Dermis blood vessel endothelial cell (primary cell): ENCODE data around the gene ECT2. TPM values are rescaled to one million over a fixed set of nuclear protein-coding genes. Genes with fewer than 3 reads are reported as not detected.
"Not testable (repeated sequence)": the region's sequence is repeated elsewhere in the genome, so short reads cannot be mapped to it uniquely, and the experiment has no call there.

ENCODE experiments used
- DNase-seq: peaks from one replicate; pipeline ENCODE4 v3.0.0; 2010
- total RNA-seq: library from RNA; depleted of rRNA; stranded (reverse); fragments of >200 nt; gene quantifications from 2 replicates; pipeline ENCODE4 v1.2.3, GENCODE V29; 2014

Gene ECT2
- total RNA-seq, 1 donor from 2014 or later = 34.0 TPM

DNA sequence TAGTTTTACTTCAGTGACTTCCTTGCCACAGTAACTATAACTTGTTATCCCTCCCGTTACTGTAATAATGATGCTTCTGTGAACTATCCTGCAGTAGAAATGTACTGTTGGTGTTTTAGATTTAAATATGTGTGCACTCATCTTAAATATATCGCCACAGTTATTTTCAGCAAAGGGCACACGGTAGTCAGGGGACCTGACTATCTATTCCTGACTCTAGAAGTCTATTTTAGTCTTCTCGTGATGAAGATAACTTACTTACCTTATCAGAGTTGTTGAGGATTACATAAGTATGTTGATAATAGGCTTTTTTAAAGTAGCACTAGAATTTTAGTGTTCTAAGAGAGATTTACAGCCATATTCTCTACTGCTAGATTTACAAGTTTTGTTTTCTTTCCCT, 65.3 kb downstream of the ECT2 start:
- DNase-seq = no peak

DNA sequence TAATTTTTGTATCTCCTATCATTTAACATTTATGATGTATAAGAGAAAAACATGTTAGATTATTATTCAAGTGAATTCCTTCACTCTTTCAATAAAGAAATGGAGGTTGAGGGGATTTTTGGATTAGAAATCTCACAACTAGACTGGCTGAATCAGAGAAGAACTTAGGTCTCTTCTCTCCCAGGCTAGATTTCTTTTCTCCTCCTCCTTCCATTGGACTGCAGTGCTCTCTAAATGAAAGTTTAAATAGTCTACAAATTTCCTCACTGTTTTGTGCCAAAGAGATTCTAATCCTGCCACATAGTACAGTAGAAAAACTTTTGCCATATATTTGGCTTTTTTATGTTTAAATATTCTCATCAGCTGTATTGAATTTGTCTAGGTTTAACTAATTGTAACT, 65.8 kb downstream of the ECT2 start:
- no peak for DNase-seq

DNA sequence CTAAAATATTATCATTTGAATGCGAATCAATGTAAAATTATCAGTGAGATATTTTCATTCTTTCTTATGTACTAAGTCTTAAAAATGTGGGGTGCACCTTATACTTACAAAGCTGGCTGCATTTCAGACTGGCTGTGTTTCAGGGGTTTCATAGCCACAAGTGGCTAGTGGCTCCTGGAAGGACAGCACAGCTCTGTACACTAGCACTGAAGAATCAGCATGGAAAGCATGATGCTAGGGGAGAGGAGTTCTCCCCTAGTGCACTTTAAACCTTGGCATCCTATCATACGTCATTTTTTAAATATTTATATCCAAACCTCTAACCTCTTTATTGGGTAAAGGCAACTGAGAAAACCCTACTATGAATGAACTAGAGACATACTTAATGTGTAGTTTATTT, 66.4 kb downstream of the ECT2 start:
- no peak for DNase-seq

DNA sequence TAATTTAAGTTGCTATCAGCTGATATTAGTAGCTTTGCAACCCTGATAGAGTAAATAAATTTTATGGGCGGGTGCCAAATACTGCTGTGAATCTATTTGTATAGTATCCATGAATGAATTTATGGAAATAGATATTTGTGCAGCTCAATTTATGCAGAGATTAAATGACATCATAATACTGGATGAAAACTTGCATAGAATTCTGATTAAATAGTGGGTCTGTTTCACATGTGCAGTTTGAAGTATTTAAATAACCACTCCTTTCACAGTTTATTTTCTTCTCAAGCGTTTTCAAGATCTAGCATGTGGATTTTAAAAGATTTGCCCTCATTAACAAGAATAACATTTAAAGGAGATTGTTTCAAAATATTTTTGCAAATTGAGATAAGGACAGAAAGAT, 70.0 kb downstream of the ECT2 start:
- no peak for DNase-seq

DNA sequence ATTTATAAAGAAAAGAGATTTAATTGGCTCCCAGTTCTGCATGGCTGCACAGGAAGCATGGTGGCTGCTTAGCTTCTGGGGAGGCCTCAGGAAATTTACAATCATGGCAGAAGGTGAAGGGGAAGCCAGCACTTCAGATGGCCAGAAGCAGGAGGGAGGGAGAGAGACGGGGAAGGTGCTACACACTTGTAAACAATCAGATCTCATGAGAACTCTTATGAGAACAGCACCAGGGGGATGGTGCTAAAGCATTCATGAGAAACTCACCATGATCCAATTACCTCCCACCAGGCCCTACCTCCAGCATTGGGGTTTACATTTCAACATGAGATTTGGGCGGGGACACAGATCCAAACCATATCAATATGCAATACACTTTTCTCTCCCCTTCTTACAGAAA, 73.7 kb downstream of the ECT2 start:
- no peak for DNase-seq

DNA sequence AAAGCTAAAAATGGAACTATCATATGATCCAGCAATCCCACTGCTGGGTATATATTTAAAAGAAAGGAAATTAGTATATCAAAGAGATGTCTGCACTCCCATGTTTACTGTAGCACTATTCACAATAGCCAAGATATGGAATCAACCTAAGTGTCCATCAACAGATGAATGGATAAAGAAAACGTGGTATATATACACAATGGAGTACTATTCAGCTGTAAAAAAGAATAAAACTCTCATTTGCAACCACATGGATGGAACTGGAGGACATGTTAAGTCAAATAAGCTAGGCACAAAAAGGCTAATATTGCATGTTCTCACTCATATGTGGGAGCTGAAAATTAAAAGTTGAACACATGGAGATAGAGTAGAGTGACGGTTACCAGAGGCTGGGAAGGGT, 76.7 kb downstream of the ECT2 start:
- DNase-seq = not testable (repeated sequence)

DNA sequence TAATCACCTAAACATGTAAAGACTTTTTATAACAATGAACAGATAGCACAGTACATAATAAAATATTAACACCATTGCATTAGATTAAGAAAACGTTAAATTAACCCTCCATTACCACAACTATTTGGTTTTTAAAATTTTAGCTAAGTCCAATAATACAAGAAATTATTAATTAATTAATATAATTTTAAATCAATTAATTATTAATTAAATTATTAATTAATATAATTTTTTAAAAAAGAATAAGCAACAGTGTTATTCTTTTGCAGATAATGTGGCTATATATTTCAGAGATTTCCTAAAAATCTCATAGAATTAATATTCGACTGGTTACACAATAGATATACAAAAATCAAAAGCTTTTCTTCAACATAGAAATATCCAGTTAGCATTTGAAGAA, 82.5 kb downstream of the ECT2 start:
- no peak for DNase-seq

DNA sequence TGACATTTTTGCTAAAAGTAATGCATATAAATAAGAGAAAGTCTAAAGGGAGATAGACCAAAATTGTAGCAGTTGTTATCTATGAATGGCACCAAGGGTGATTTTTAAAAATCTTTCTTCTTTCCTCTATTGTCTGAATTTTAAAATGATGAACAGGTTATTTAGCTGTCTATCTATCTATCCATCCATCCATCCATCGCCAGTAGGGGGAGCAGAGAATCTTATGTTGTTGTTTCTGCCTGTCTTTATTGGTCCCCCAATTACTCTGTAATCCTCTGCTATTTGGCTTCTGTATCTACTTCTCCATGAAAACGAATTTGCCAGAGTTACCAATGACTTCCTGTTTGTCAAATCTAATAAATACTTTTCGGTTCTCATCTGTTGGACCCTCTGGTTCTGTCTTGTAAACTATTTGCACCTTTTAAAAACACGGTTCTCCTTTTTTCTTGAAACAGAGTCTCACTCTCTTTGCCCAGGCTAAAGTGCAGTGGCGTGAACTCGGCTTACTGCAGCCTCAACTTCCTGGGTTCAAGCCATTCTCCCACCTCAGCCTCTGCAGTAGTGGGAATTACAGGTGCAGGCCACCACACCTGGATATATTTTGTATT, 86.0 kb downstream of the ECT2 start:
- peak; percentile 80 for DNase-seq

DNA sequence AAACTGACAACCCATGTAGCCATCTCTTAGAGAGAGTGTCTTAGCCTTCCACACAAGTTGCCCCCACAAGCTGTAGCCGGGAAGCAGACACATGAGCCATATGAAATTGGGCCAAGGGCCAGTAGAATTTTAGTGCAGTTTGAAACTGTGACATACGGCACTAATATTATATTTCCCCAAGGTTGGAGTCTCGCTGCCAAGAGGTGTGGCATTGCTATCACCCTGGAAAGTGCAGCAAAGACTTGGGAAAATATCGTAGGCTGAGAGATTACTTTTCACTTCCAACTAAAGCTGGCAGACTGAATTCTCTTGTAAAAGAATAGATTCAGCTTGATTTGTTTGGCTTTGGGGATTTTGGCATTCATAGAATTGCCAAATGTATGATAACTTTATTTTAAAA, 89.2 kb downstream of the ECT2 start:
- no peak for DNase-seq

DNA sequence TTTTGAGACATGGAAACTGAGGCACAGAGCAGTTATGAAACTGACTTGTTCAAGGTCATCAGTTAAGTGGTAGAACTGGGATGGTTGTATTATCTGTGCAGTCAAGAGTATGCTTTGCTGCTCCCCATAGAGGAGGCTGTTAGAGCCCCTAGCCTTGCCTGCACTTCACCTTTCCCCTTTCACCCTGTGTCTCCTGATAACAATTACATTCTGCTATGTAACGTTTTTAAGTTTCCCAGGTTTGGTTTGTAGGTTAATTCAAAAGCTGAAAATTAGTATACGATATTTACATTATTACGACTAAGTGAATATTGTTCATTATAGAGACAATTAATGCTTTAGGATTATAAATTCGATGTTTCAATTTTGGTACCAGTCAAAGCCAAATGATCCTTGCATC, 89.9 kb downstream of the ECT2 start:
- no peak for DNase-seq

DNA sequence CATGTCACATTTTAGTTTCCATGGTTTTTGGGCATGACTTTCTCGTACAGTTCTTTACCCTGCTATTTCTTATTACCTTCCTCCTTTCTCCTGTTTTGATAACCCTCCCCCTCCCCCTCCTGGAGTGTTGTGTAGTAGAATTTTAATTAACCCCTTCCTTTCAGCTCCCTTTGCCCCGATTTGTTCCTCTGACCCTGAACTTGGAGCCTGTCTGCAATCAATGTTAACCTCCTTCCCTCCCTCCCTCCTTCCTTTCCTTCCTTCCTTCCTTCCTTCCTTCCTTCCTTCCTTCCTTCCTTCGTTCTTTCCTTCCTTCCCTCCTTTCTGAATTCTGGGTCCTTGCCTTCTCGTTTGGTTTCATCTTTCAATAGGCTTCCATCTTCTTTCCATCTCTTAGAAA, 90.4 kb downstream of the ECT2 start:
- DNase-seq = no peak

DNA sequence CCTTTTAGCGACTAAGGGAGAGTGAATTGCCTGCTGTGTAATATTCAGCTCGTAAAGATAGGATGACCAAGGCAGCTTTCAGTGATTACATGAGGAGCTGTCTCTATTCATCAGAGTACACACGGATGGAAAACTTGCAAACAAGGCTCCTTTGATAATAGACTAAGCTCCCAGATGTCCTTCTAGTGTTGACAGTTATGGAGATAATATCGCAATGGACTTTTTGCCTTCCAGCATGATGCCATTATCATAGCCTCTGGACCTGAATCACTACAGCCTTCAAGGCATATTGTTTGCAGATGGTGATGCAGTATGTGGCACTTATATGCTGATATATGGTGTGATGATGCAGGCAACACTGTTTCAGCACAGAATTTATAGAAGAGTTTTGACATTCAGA, 93.9 kb downstream of the ECT2 start:
- DNase-seq = no peak

DNA sequence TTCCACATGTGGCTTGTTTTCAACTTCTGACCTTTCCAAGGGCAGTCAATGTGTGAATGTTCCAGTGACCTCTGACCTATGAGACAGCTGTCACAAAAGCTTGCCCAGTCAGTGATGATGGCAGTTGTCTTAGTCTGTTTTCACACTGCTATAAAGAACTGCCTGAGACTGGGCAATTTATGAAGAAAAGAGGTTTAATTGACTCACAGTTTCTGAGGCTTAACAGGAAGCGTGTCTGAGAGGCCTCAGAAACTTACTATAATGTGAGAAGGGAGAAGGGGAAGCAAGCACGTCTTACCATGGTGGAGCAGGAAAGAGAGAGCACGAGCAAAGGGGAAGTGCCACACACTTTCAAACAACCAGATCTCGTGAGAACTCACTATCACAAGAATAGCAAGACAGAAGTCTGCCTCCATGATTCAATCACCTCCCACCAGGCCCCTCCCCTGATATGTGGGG, 95.6 kb downstream of the ECT2 start:
- no peak for DNase-seq

DNA sequence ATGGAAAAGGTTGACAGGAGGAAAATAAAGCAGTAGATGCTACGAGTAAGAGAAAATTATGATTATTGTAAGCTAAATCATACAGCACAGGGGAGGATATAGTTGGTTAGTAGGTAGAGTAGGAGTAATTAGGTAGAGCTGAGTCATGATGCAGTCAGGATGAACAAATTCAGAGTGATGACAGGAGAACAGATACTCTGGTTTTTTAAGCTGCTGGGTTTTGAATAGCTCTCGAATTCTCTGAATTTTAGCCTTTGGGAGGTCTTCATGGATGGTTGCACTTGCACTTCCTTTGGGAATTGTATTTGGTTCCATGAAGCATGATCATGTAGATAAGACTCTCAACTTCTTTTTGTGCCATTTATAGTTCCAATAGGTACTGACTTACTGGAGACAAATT, 96.2 kb downstream of the ECT2 start:
- DNase-seq = no peak

DNA sequence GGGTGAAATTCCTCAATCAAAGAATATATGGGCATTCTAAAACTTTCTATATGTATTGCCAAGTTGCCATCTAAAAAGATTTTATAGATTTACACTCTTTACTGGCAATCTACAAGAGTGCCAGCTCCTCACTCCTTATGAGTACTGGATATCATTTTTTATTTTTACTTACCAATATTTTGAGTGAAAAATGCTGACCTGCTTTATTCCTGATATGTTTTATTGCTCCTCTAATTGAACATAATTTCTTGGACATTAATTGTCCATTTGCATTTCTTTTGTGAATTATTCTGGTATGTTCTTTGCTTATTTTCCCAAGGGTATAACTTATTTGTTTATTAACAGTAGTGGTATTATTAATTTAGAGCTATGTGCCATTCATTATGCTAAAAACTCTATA, 96.8 kb downstream of the ECT2 start:
- DNase-seq = no peak

DNA sequence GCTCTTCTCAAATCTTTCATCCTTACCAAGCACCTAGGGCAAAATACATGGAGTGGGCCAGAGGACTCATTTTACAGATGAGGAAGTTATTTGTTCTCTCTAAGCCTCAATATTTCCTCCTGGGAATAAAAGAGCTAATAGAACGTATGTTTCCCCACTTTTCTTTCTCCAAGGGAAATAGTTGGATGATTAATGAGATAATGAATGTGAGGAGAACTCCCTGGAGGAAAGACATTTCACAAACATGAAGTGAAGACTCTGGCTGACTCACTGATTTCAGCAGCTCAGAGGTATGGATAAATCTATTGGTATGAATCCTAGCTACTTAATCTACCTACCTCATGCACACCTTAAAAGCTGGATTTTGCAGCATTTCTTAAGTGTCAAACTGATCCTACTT, 98.4 kb downstream of the ECT2 start:
- peak; percentile 49 for DNase-seq

DNA sequence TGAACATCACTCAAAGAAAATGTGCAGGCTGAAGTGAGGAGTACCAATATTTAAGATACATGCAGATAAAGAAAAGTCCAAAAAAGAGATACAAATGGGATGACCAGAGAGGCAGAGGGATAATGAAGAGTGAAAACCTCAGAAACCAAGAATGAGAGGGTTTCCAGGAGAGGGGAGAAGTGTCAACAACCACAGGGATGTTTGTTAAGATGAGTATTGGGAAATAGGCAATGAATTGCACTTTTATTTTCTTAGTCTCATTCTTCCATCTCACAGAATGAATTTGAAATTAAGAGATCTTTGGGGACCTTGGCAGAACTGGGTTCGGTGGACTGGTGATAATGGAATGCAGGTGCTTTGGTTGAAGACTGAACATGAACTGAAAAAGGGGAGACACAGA, 102.5 kb downstream of the ECT2 start:
- DNase-seq = no peak

DNA sequence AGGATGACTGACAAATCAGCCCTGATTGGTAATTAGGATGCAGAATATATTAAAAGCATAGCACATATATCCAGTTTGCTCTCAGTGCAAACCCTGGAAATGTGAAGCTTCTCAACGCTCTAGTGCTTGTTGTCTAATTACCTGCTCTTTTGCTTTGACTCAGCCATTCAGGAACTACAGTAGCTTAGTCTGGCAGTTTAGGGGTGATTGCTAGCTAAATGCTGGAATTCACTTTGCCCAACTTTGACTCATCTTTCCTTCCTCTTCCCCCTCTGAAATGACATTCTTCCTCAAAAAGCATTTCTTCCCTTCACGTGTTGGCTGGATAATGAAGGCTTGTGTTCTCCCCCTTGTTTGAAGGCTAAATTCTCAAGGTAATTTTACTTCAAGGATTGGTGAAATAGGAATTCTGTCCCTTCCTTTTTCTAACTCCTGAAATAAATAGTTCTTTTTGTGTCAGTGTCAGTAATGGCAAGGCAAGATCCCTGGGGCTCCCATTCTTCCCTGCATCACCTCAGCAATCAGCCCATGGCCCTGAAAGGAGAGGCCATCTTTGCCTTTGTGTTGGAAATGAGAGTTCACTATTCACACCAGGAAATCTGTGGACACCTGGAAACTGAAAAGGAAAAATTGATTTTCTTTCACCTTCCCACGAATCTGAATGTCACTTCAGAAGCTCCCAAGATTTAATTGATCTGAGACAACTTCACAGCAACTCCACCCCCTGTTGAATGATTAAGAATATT, 103.6 kb downstream of the ECT2 start:
- peak; percentile 26 for DNase-seq

DNA sequence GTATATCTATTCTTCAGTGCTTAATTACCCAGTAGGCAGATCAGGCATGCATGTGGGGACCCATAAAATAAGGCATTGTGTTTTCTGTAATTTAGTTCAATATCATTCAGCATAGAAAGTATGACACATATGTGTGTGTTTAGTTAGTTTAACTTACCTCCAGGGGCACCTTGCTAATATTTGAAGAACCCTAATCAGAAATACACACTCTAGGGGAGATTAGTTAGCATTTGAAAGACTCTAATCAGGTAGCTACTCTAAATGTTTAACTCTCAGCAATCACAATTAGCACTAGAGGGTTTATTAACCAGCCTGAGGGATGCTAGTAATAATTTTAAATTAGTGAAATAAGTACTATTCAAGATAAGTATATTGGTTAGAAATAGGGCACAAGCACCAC, 104.5 kb downstream of the ECT2 start:
- DNase-seq = no peak

DNA sequence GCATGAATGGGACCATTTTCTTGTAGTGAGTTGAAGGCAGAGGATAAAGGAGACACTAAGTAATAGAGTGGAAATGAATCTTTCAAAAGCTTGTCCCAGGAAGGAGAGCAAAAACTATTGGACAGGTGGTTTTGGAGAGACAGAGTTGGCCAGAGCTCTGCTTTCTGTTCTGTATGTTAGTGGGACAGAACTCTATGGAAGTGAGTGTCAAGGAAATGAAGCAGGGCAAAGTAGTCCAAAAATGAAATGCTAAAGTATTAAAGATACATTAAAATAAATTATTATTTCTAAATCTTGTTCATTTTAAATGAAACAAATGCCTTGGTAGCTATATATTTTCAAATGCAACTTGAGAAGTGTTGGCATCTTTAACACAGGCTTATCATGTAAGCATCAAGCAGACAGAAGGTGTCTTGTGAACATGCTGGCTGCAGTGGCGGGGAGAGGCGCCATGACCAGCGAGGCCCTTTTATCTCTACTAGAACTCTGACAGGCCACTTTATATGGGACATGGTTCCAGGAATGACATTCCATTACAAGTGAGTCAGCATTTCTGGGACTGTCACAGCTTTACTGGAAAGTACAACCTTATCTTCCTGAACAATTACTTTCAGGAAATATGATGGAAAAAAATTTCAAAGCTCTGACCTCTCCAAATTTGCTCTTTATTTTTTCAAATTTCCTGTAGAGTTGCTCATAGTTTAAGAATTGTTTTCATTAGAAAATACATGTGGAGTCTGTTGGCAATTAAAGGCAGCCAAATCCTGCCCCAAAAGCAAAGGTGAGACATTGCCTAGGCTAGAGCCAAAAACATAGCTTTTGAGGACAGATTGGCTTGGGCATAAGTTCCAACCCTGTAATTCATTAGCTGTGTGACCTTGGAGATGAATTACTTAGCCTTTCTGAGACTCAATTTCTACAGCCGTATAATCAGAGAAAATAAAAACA, 106.5 kb downstream of the ECT2 start:
- DNase-seq = peak; percentile 81

DNA sequence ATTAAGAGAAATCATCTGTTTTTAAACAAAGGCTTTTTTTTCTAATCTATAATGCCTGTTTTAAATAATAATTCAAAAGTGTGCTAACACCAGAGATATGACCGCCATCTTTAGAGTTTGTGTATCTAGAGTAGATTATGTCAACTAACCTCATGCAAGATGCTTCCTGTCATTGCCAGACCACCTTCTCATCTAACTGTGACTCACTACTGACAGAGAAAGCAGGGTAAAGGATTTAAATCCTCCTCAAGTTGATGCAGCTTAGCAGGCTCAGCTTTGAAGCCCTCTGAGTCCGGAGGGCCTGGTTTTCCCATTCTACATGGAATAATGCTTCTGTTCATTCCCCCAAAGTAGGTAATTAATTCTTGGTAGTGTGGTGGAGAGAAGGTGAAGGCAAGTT, 108.5 kb downstream of the ECT2 start:
- DNase-seq = peak; percentile 75

DNA sequence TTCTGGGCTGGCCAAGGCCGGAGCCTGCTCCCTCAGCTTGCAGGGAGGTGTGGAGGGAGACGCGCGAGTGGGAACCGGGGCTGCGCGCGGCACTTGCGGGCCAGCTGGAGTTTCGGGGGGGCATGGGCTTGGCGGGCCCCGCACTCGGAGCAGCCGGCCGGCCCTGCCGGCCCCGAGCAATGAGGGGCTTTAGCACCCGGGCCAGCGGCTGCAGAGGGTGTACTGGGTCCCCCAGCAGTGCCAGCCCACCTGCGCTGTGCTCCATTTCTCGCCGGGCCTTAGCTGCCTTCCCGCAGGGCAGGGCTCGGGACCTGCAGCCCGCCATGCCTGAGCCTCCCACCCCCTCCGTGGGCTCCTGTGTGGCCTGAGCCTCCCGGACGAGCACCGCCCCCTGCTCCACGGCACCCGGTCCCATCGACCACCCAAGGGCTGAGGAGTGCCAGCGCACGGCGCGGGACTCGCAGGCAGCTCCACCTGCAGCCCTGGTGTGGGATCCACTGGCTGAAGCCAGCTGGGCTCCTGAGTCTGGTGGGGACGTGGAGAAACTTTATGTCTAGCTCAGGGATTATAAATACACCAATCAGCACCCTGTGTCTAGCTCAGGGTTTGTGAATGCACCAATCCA, 116.3 kb downstream of the ECT2 start:
- DNase-seq = not testable (repeated sequence)

DNA sequence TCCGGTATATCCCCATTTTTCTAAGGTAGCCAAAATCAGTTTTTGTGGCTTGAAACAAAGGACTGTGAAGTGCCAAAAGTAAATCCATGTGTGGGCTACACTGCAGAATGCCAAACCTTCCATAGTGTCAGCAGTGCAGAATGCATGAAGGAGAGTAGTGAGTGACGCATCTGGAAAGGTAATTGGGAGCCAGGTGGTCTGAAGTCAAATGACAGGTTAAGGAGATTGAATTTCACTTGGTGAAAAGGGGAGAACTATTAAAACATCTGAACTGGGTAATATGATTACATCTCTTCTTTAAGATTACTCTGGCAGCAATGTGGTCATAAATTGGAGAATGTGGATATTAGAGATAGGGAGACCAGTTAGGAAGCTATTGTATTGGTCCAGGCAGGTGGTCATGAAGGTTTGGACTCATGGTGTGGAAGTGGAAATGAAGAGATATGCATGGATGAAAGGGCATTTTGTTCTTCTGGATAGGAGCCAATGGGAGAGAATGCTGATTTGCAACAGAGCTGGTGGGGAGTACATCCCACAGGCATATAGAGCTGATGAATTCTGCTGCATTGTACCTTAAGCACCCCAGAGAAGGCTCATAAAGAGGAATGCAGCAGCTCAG, 118.2 kb downstream of the ECT2 start:
- no peak for DNase-seq
